Dendritic cell treated with granulocyte-macrophage colony-stimulating factor and Interleukin-4, amounts not matched to agents 40 ng/mL and 50 ng/mL, for 4 days (primary cell): ENCODE results near the gene KREMEN1.

Source experiments
- H3K27ac Mint-ChIP-seq: one replicate; pipeline ENCODE4 v1.8.0; 2022; ENCODE audit warnings: mild to moderate bottlenecking, mixed read lengths
- H3K27me3 Mint-ChIP-seq: one replicate; pipeline ENCODE4 v1.8.0; 2022; ENCODE audit warnings: mild to moderate bottlenecking, mixed read lengths
- H3K36me3 Mint-ChIP-seq: one replicate; pipeline ENCODE4 v1.8.0; 2022; ENCODE audit warnings: low read depth, mixed read lengths
- H3K4me1 Mint-ChIP-seq: one replicate; pipeline ENCODE4 v1.8.0; 2022; ENCODE audit warnings: low read depth, mixed read lengths
- H3K4me3 Mint-ChIP-seq: one replicate; pipeline ENCODE4 v1.8.0; 2022; ENCODE audit warnings: mild to moderate bottlenecking, moderate library complexity, mixed read lengths
- H3K9me3 Mint-ChIP-seq: one replicate; pipeline ENCODE4 v1.8.0; 2022; ENCODE audit warnings: mixed read lengths
- intact Hi-C: fragments of 100-400 bp; cut with micrococcal nuclease; formaldehyde crosslinking; loops from one replicate; pipeline ENCODE4 v1.15.0; 2022

KREMEN1 gene

GRCh38 chr22:29093501-29094300 lies 20.9 kb downstream of the KREMEN1 start:
- intact Hi-C loops: no loop called here
- Mint-ChIP-seq H3K27me3 (peaks cover 21% of the 10 kb centered on the region), H3K9me3 (no peaks in the 10 kb centered on the region), H3K27ac (no peak overlapping the region), H3K4me3 (no peak overlapping the region), H3K4me1 (peaks cover 8% of the 10 kb centered on the region), H3K36me3 (no peaks in the 10 kb centered on the region)

GRCh38 chr22:29095459-29095858 lies 22.6 kb downstream of the KREMEN1 start:
- Mint-ChIP-seq H3K27ac (no peak overlapping the region), H3K4me3 (no peak overlapping the region), H3K36me3 (no peaks in the 10 kb centered on the region), H3K4me1 (peaks cover 8% of the 10 kb centered on the region), H3K27me3 (peaks cover 12% of the 10 kb centered on the region), H3K9me3 (no peaks in the 10 kb centered on the region)
- intact Hi-C loops: no loop called here

- Mint-ChIP-seq H3K9me3 (no peaks in the 10 kb centered on the region), H3K27ac (no peak overlapping the region), H3K4me1 (peaks cover 3% of the 10 kb centered on the region), H3K36me3 (no peaks in the 10 kb centered on the region), H3K27me3 (peaks cover 6% of the 10 kb centered on the region), H3K4me3 (no peak overlapping the region)
- intact Hi-C loops: no loop called here
These were observed 24.2 kb downstream of the KREMEN1 start for GRCh38 chr22:29096736-29097669.

GRCh38 chr22:29098296-29098695 lies 25.5 kb downstream of the KREMEN1 start:
- intact Hi-C loops: no loop called here

GRCh38 chr22:29102300-29102699 lies 29.5 kb downstream of the KREMEN1 start:
- Mint-ChIP-seq H3K9me3 (no peaks in the 10 kb centered on the region), H3K4me3 (no peak overlapping the region), H3K4me1 (no peaks in the 10 kb centered on the region), H3K27me3 (no peaks in the 10 kb centered on the region), H3K36me3 (no peaks in the 10 kb centered on the region), H3K27ac (no peak overlapping the region)
- intact Hi-C loops: no loop called here

More at GRCh38 chr22:29098296-29098695, 25.5 kb downstream of the KREMEN1 start:
- no peaks in the 10 kb centered on the region for H3K4me1 Mint-ChIP-seq
- peaks cover 6% of the 10 kb centered on the region for H3K27me3 Mint-ChIP-seq
- H3K4me3 Mint-ChIP-seq: no peak overlapping the region
- H3K36me3 Mint-ChIP-seq: no peaks in the 10 kb centered on the region
- no peak overlapping the region for H3K27ac Mint-ChIP-seq
- H3K9me3 Mint-ChIP-seq: no peaks in the 10 kb centered on the region

GRCh38 chr22:29103121-29103520 lies 30.3 kb downstream of the KREMEN1 start:
- intact Hi-C loops: no loop called here
- no peaks in the 10 kb centered on the region for H3K27me3 Mint-ChIP-seq

GRCh38 chr22:29105468-29105867 lies 32.6 kb downstream of the KREMEN1 start:
- intact Hi-C loops: no loop called here
- no peak overlapping the region for H3K4me3 Mint-ChIP-seq
- H3K4me1 Mint-ChIP-seq: no peaks in the 10 kb centered on the region
- H3K9me3 Mint-ChIP-seq: no peaks in the 10 kb centered on the region
- H3K27ac Mint-ChIP-seq: no peak overlapping the region
- H3K36me3 Mint-ChIP-seq: no peaks in the 10 kb centered on the region
- peaks cover under 1% of the 10 kb centered on the region for H3K27me3 Mint-ChIP-seq

More at GRCh38 chr22:29103121-29103520, 30.3 kb downstream of the KREMEN1 start:
- Mint-ChIP-seq H3K4me3 (no peak overlapping the region), H3K27ac (no peak overlapping the region), H3K36me3 (no peaks in the 10 kb centered on the region), H3K9me3 (no peaks in the 10 kb centered on the region), H3K4me1 (no peaks in the 10 kb centered on the region)

- intact Hi-C loops: no loop called here
- Mint-ChIP-seq H3K9me3 (no peaks in the 10 kb centered on the region), H3K36me3 (no peaks in the 10 kb centered on the region), H3K27me3 (peaks cover 4% of the 10 kb centered on the region), H3K4me1 (no peaks in the 10 kb centered on the region), H3K4me3 (no peak overlapping the region), H3K27ac (no peak overlapping the region)
These were observed 34.0 kb downstream of the KREMEN1 start for GRCh38 chr22:29106839-29107238.

GRCh38 chr22:29108137-29108536 lies 35.3 kb downstream of the KREMEN1 start:
- H3K4me3 Mint-ChIP-seq: no peak overlapping the region
- no peaks in the 10 kb centered on the region for H3K9me3 Mint-ChIP-seq
- intact Hi-C loops: no loop called here

GRCh38 chr22:29109822-29110221 lies 37.0 kb downstream of the KREMEN1 start:
- peaks cover 4% of the 10 kb centered on the region for H3K27me3 Mint-ChIP-seq
- no peak overlapping the region for H3K27ac Mint-ChIP-seq
- H3K36me3 Mint-ChIP-seq: no peaks in the 10 kb centered on the region
- H3K4me1 Mint-ChIP-seq: no peaks in the 10 kb centered on the region
- no peak overlapping the region for H3K4me3 Mint-ChIP-seq
- no peaks in the 10 kb centered on the region for H3K9me3 Mint-ChIP-seq
- intact Hi-C loops: loop anchor here (5.0 kb wide), 1 partner anchor 42 kb away; no protein-coding TSS in a partner anchor

More at GRCh38 chr22:29108137-29108536, 35.3 kb downstream of the KREMEN1 start:
- Mint-ChIP-seq H3K27me3 (peaks cover 4% of the 10 kb centered on the region), H3K27ac (no peak overlapping the region), H3K36me3 (no peaks in the 10 kb centered on the region), H3K4me1 (no peaks in the 10 kb centered on the region)

- H3K4me3 Mint-ChIP-seq: no peak overlapping the region
- no peaks in the 10 kb centered on the region for H3K9me3 Mint-ChIP-seq
- H3K4me1 Mint-ChIP-seq: no peaks in the 10 kb centered on the region
- no peaks in the 10 kb centered on the region for H3K36me3 Mint-ChIP-seq
- H3K27me3 Mint-ChIP-seq: peaks cover 4% of the 10 kb centered on the region
- no peak overlapping the region for H3K27ac Mint-ChIP-seq
- intact Hi-C loops: loop anchor here (5.0 kb wide), 1 partner anchor 41 kb away; no protein-coding TSS in a partner anchor
These were observed 38.1 kb downstream of the KREMEN1 start for GRCh38 chr22:29110946-29111345.

GRCh38 chr22:29112121-29112520 lies 39.3 kb downstream of the KREMEN1 start:
- H3K36me3 Mint-ChIP-seq: no peaks in the 10 kb centered on the region
- intact Hi-C loops: loop anchor here (5.0 kb wide), 1 partner anchor 40 kb away; no protein-coding TSS in a partner anchor
- H3K9me3 Mint-ChIP-seq: no peaks in the 10 kb centered on the region
- peaks cover 4% of the 10 kb centered on the region for H3K27me3 Mint-ChIP-seq
- H3K27ac Mint-ChIP-seq: no peak overlapping the region
- H3K4me1 Mint-ChIP-seq: no peaks in the 10 kb centered on the region
- no peak overlapping the region for H3K4me3 Mint-ChIP-seq

GRCh38 chr22:29112681-29113080 lies 39.8 kb downstream of the KREMEN1 start:
- intact Hi-C loops: loop anchor here (5.0 kb wide), 1 partner anchor 40 kb away; no protein-coding TSS in a partner anchor
- no peak overlapping the region for H3K4me3 Mint-ChIP-seq
- no peaks in the 10 kb centered on the region for H3K9me3 Mint-ChIP-seq
- no peaks in the 10 kb centered on the region for H3K4me1 Mint-ChIP-seq
- no peaks in the 10 kb centered on the region for H3K36me3 Mint-ChIP-seq
- no peak overlapping the region for H3K27ac Mint-ChIP-seq
- peaks cover 4% of the 10 kb centered on the region for H3K27me3 Mint-ChIP-seq

GRCh38 chr22:29113319-29113718 lies 40.5 kb downstream of the KREMEN1 start:
- Mint-ChIP-seq H3K27ac (no peak overlapping the region), H3K9me3 (no peaks in the 10 kb centered on the region), H3K27me3 (peaks cover 4% of the 10 kb centered on the region), H3K4me1 (peaks cover 6% of the 10 kb centered on the region), H3K36me3 (no peaks in the 10 kb centered on the region), H3K4me3 (no peak overlapping the region)
- intact Hi-C loops: loop anchor here (5.0 kb wide), 1 partner anchor 39 kb away; no protein-coding TSS in a partner anchor
